SH-SY5Y (cell line): Measurements from ENCODE around the gene DKK2.

ENCODE experiments used
- GATA2 ChIP-seq: IDR thresholded peaks from 2 replicates; pipeline ENCODE4 v1.6.1; 2011; ENCODE audit warnings: mild to moderate bottlenecking, low read depth, low read length
- GATA3 ChIP-seq: IDR thresholded peaks from 2 replicates; pipeline ENCODE4 v1.6.1; 2011; ENCODE audit warnings: low read depth, mild to moderate bottlenecking, low read length, moderate library complexity

The DKK2 gene

GRCh38 chr4:107034996-107035818 is 906 bp downstream of the DKK2 start:
- TF ChIP-seq GATA2 (0 out of 2 replicates have a peak, but pooled peaks have one; percentile 18), GATA3 (no peak)

- TF ChIP-seq GATA3 (no peak), GATA2 (no peak)
Observed at GRCh38 chr4:107034091-107034995, 1.8 kb downstream of the DKK2 start.

GRCh38 chr4:107027379-107027778 is 8.7 kb downstream of the DKK2 start:
- no peak for TF ChIP-seq GATA3
- no peak for TF ChIP-seq GATA2

DNA sequence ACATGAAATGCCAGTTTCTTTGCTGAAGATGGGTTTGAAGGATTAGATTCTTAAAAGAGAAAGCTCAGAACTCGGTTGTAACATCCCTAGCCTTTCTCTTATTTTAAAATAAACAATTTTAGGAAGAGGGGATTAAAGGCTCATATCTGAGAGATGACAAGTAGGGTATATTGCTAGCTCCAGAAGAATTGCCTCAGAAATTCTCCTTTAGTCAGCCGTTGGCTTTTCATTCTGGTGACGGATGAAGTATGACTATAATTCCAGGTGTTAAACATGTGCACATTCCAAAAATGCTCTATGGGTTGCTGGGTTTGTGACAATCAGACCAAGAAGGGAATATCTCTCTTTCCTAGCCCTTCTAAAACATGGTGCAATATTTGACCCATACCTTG is 17.8 kb downstream of the DKK2 start:
- TF ChIP-seq GATA3 (no peak), GATA2 (no peak)

- TF ChIP-seq GATA2, result no peak
- no peak for TF ChIP-seq GATA3
Observed at GRCh38 chr4:107017443-107018343, 18.4 kb downstream of the DKK2 start.

- TF ChIP-seq GATA3 (no peak), GATA2 (no peak)
Observed at GRCh38 chr4:107011312-107011711, 24.8 kb downstream of the DKK2 start.

- TF ChIP-seq GATA2 (no peak), GATA3 (no peak)
Observed at GRCh38 chr4:107009196-107009968, 26.7 kb downstream of the DKK2 start.

- TF ChIP-seq GATA3, result no peak
- TF ChIP-seq GATA2, result no peak
Observed at GRCh38 chr4:107008115-107008514, 28.0 kb downstream of the DKK2 start.

DNA sequence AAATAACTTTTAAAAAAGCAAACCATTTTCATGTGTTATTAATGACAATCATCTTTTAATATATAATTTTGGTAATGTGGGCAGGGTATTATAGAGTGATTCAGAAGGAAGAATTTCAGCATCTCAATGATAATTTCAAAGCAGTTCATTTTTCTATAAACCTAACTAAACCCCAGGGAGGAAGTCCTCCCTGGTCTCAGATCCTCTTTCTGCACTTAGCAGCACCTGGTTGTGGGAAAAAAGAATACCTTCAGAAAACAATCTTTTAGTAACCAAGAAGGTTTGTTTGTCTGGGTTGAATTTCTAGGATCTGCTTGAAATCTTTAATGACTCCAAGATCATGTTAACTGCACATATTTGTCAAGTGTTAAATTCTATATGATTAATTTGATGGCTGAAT is 29.9 kb downstream of the DKK2 start:
- TF ChIP-seq GATA3 (no peak), GATA2 (no peak)

GRCh38 chr4:106996490-106996889 is 39.6 kb downstream of the DKK2 start:
- TF ChIP-seq GATA3 (no peak), GATA2 (no peak)

- TF ChIP-seq GATA3 (no peak), GATA2 (peak; percentile 68; the same call in 1 of the 2 replicates)
Observed at GRCh38 chr4:106993827-106994226, 42.3 kb downstream of the DKK2 start.

- TF ChIP-seq GATA3 (no peak), GATA2 (no peak)
Observed at GRCh38 chr4:106987311-106987710, 48.8 kb downstream of the DKK2 start.

DNA sequence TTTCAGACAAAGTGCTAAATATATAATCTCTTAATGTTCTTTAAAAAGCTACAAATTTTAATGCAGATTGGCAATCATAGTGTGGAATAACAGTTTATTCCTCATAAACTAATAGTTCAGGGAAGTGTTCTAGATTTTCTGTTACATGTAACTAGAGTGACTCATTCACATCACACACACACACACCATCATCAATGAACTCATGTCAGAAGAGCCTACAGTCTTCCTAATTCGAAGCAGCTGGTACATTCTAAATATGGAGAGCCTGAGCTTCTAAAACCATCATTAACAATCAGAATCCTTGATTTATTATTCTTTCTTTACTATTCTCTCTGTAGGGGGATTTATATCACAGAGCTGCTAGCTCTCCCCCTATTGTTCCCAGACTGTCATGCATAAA is 49.6 kb downstream of the DKK2 start:
- no peak for TF ChIP-seq GATA3
- no peak for TF ChIP-seq GATA2
